Activated effector memory CD4-positive, alpha-beta T cell treated with anti-CD3 and anti-CD28 coated beads, Interleukin-2, amount 50 U/mL, for 16 hours (primary cell): ENCODE data around the gene UBA1.

Experiments
- DNase-seq: peaks from one replicate; pipeline ENCODE4 v3.0.0-alpha.2; 2020

The UBA1 gene

GRCh38 chrX:47193475-47194193, at the start of gene UBA1:
TSS of gene UBA1 (plus strand) at chrX:47193829. CDS start at chrX:47198803, 4,974 bp downstream.
- DNase-seq: peak; percentile 96

- DNase-seq: no peak
Observed at GRCh38 chrX:47143894-47144625, 49.6 kb upstream of the UBA1 start.

- peak; percentile 96 for DNase-seq
Observed at GRCh38 chrX:47144626-47145394, 48.8 kb upstream of the UBA1 start, which contains the start of the genes NDUFB11 and RBM10. TSS of gene NDUFB11 (minus strand) at chrX:47144702. CDS start at chrX:47144679, 23 bp downstream. TSS of gene RBM10 (plus strand) at chrX:47145221. CDS start at chrX:47147482, 2,261 bp downstream.

GRCh38 chrX:47145395-47146120, 48.1 kb upstream of the UBA1 start:
- no peak for DNase-seq

- DNase-seq: no peak
Observed at GRCh38 chrX:47146121-47146935, 47.3 kb upstream of the UBA1 start.

- no peak for DNase-seq
Observed at GRCh38 chrX:47146936-47147859, 46.4 kb upstream of the UBA1 start.

- no peak for DNase-seq
Observed at GRCh38 chrX:47148946-47149345, 44.7 kb upstream of the UBA1 start.

- no peak for DNase-seq
Observed at GRCh38 chrX:47151435-47151834, 42.2 kb upstream of the UBA1 start.

- no peak for DNase-seq
Observed at GRCh38 chrX:47156611-47157520, 36.8 kb upstream of the UBA1 start.

GRCh38 chrX:47158131-47158530, 35.5 kb upstream of the UBA1 start:
- no peak for DNase-seq

- no peak for DNase-seq
Observed at GRCh38 chrX:47158781-47159180, 34.8 kb upstream of the UBA1 start.

- no peak for DNase-seq
Observed at GRCh38 chrX:47160781-47161180, 32.8 kb upstream of the UBA1 start.

- DNase-seq: no peak
Observed at GRCh38 chrX:47162927-47163583, 30.6 kb upstream of the UBA1 start.

GRCh38 chrX:47164420-47164819, 29.2 kb upstream of the UBA1 start:
- no peak for DNase-seq

GRCh38 chrX:47166126-47166525, 27.5 kb upstream of the UBA1 start:
- DNase-seq: no peak

GRCh38 chrX:47168495-47169073, 25.0 kb upstream of the UBA1 start:
- DNase-seq: no peak

GRCh38 chrX:47169273-47169672, 24.4 kb upstream of the UBA1 start:
- DNase-seq: peak; percentile 44

- peak; percentile 44 for DNase-seq
Observed at GRCh38 chrX:47169726-47170515, 23.7 kb upstream of the UBA1 start.
